Fibroblast of lung (primary cell): ENCODE measurements around the gene SPPL2C. TPM values are rescaled to one million over a fixed set of nuclear protein-coding genes. Genes with fewer than 3 reads are reported as not detected.

Source experiments
- DNase-seq, 2 donors: peaks; one replicate each; pipeline versions ENCODE4 v3.0.0 to v3.0.0-alpha.2; 2010; ENCODE audit warnings: low read depth in 2 of 2
- H2AFZ ChIP-seq: 2 replicates; pipeline ENCODE4 v1.5.1; 2012; ENCODE audit warnings: low read length, control low read depth, inconsistent platforms
- H3K27ac ChIP-seq: 2 replicates; pipeline ENCODE4 v1.5.1; 2011; ENCODE audit warnings: low read length, control low read depth; ENCODE audit not compliant: insufficient read depth
- H3K27me3 ChIP-seq: 2 replicates; pipeline ENCODE4 v1.5.1; 2011; ENCODE audit warnings: mild to moderate bottlenecking, low read length; ENCODE audit not compliant: control insufficient read depth, insufficient read depth
- H3K36me3 ChIP-seq: 2 replicates; pipeline ENCODE4 v1.5.1; 2011; ENCODE audit warnings: low read length; ENCODE audit not compliant: control insufficient read depth, insufficient read depth
- H3K4me1 ChIP-seq: 2 replicates; pipeline ENCODE4 v1.5.1; 2011; ENCODE audit warnings: low read length; ENCODE audit not compliant: control insufficient read depth, insufficient read depth; ENCODE audit errors: extremely low read depth
- H3K4me2 ChIP-seq: 2 replicates; pipeline ENCODE4 v1.5.1; 2011; ENCODE audit warnings: low read length, control low read depth; ENCODE audit not compliant: insufficient read depth; ENCODE audit errors: extremely low read depth
- H3K4me3 ChIP-seq, 4 experiments: fragments of 200-600 bp in 1 of 4; sonication (generic) in 1 of 4; replicated peaks in 1 of 4; 2 replicates each; pipeline ENCODE4 v1.5.1; 2011 to 2016; ENCODE audit warnings: low read length in 4 of 4, low read depth in 3 of 4, mild to moderate bottlenecking in 3 of 4, control low read depth in 2 of 4, inconsistent platforms in 1 of 4, mixed read lengths in 1 of 4; ENCODE audit not compliant: insufficient read depth in 1 of 4; ENCODE audit errors: control extremely low read depth in 1 of 4
- H3K79me2 ChIP-seq: 2 replicates; pipeline ENCODE4 v1.5.1; 2012; ENCODE audit warnings: mild to moderate bottlenecking, low read length, inconsistent platforms; ENCODE audit not compliant: control insufficient read depth, insufficient read depth
- H3K9ac ChIP-seq: 2 replicates; pipeline ENCODE4 v1.5.1; 2011; ENCODE audit warnings: mild to moderate bottlenecking, low read length, control low read depth; ENCODE audit not compliant: insufficient read depth
- H3K9me3 ChIP-seq: 2 replicates; pipeline ENCODE4 v1.5.1; 2012; ENCODE audit warnings: low read depth, low read length; ENCODE audit not compliant: control insufficient read depth, insufficient read depth
- H4K20me1 ChIP-seq: 2 replicates; pipeline ENCODE4 v1.5.1; 2011; ENCODE audit warnings: low read length; ENCODE audit not compliant: control insufficient read depth, insufficient read depth; ENCODE audit errors: extremely low read depth
- CTCF ChIP-seq, 2 donors: IDR thresholded peaks in 1 of 2; conservative IDR thresholded peaks in 1 of 2; 1 replicate in 1 of 2; 2 replicates in 1 of 2; pipeline ENCODE4 v1.5.1; 2011 to 2012; ENCODE audit warnings: low read length in 2 of 2, control low read depth in 1 of 2, inconsistent platforms in 1 of 2, low read depth in 1 of 2, mild to moderate bottlenecking in 1 of 2
- EZH2 ChIP-seq: IDR thresholded peaks from 2 replicates; pipeline ENCODE4 v1.5.1; 2012; ENCODE audit warnings: low read length, control low read depth, mild to moderate bottlenecking; ENCODE audit errors: missing control alignments
- polyA plus RNA-seq, 2 donors: library from polyadenylated mRNA; depleted of rRNA in 1 of 2; stranded (reverse) in 1 of 2; unstranded in 1 of 2; fragments of >200 nt; gene quantifications; 2 replicates each; pipeline ENCODE4 v1.2.1, GENCODE V29; 2011 to 2012; ENCODE audit warnings: missing spikeins in 1 of 2
- total RNA-seq: library from RNA; depleted of rRNA; stranded (reverse); fragments of >200 nt; gene quantifications from 2 replicates; pipeline ENCODE4 v1.2.1, GENCODE V29; 2014

Gene SPPL2C
- total and polyA plus RNA-seq, 2 donors (not counting 1 experiment from before 2014, with no cell fraction given): not detected

DNA sequence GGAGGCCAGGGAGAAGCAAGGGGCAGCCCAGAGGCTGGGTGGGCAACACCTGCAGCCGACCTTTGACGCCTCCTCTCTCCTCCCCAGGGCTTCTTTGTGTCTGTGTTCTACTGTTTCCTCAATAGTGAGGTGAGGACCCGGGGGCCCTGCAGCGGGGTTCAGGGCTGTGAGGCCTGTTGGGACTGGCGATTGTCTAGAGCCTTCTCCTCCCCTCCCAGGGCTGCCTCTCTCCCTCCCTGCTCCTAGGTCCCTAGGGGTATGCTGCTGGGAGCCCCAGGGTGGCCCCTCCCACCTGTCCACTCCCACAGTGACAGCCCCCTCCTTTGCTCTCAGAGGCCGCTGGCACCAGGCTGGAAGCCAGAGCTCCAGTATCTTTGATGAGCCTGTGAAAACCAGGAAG lies 10.8 kb upstream of the SPPL2C start:
- Histone ChIP-seq H3K9ac (no peak overlapping the region), H3K79me2 (no peaks in the 10 kb centered on the region), H3K9me3 (no peaks in the 10 kb centered on the region), H2AFZ (no peak overlapping the region), H3K36me3 (no peaks in the 10 kb centered on the region), H3K4me2 (no peak overlapping the region), H4K20me1 (no peaks in the 10 kb centered on the region), H3K4me3 (no peak overlapping the region), H3K27me3 (no peaks in the 10 kb centered on the region), H3K4me1 (no peaks in the 10 kb centered on the region), H3K27ac (no peak overlapping the region)
- TF ChIP-seq EZH2: no peak
- no peak for TF ChIP-seq CTCF (conservative IDR thresholded peaks at IDR 0.05 in 1 of 2, IDR thresholded peaks at IDR 0.05 in 1 of 2; ENCODE audit: low read depth in 1 of 2, low read length in 2 of 2)
- DNase-seq: no peak

DNA sequence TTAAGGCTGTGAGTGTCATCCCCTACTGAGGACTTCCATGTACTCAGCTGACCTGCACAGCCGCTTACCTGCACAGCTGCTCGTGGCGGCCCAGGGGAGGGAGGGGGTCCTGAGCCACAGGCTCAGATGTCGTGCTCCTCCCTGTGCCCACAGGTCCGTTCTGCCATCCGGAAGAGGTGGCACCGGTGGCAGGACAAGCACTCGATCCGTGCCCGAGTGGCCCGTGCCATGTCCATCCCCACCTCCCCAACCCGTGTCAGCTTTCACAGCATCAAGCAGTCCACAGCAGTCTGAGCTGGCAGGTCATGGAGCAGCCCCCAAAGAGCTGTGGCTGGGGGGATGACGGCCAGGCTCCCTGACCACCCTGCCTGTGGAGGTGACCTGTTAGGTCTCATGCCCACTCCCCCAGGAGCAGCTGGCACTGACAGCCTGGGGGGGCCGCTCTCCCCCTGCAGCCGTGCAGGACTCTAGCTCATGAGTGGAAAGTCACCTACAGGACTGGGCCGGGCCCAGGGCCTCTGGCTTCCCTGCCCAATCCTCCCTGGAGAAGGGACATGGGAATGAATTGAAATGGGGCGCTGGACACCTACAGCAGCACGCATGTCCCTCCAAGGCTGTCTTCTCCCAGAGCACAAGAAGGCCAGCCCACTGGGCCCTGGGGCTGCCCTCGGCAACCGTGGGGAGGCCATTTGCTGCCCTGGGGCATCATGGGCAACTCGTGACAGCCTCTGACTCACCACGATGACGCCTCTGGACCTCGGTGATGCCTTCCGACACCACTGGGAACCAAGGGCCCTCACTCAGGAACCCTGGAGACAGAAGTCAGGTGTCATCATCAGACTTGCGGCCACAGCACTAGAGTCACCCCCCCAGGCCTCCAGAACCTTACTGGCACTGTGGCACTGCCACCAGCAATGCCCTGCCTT lies 9.9 kb upstream of the SPPL2C start:
- DNase-seq: no peak
- Histone ChIP-seq H3K4me1 (no peaks in the 10 kb centered on the region), H3K27ac (no peak overlapping the region), H2AFZ (no peak overlapping the region), H3K4me2 (no peak overlapping the region), H3K9ac (no peak overlapping the region), H3K36me3 (no peaks in the 10 kb centered on the region), H3K4me3 (no peak overlapping the region), H3K79me2 (no peaks in the 10 kb centered on the region), H3K27me3 (no peaks in the 10 kb centered on the region), H3K9me3 (no peaks in the 10 kb centered on the region), H4K20me1 (no peaks in the 10 kb centered on the region)
- TF ChIP-seq EZH2: no peak
- TF ChIP-seq CTCF (conservative IDR thresholded peaks at IDR 0.05 in 1 of 2, IDR thresholded peaks at IDR 0.05 in 1 of 2; ENCODE audit: low read depth in 1 of 2, low read length in 2 of 2): no peak

DNA sequence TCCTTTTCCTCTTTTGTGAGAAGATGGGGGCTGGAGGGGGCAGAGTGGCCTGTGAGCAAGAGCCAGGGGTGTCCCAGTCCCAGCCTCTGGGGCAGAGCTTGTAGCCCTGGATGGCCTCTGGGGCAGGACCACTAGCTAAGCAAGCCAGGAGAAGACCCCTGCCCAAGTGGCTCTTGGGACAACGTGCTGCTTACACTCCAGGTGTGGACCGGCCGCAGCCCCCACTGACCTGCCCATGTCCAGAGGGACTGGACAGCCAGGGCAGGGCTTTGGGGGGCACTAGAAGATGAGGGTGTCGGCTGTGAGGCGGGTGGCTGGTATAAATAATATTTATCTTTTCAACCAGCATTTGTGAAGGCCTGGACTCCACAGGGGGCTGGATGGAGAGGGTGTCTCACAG lies 9.2 kb upstream of the SPPL2C start:
- H2AFZ ChIP-seq: no peak overlapping the region
- TF ChIP-seq EZH2 (no peak), CTCF (conservative IDR thresholded peaks at IDR 0.05 in 1 of 2, IDR thresholded peaks at IDR 0.05 in 1 of 2; ENCODE audit: low read depth in 1 of 2, low read length in 2 of 2) (no peak)
- H3K4me2 ChIP-seq: no peak overlapping the region
- DNase-seq: no peak
- no peaks in the 10 kb centered on the region for H4K20me1 ChIP-seq
- H3K4me1 ChIP-seq: no peaks in the 10 kb centered on the region
- H3K9me3 ChIP-seq: no peaks in the 10 kb centered on the region
- H3K36me3 ChIP-seq: no peaks in the 10 kb centered on the region
- H3K27ac ChIP-seq: no peak overlapping the region
- H3K9ac ChIP-seq: no peak overlapping the region
- no peaks in the 10 kb centered on the region for H3K27me3 ChIP-seq
- no peak overlapping the region for H3K4me3 ChIP-seq
- no peaks in the 10 kb centered on the region for H3K79me2 ChIP-seq
